Hypothalamus (tissue), 51 donors: ENCODE measurements around the gene RRN3.
"Not testable (repeated sequence)": the region's sequence is repeated elsewhere in the genome, so short reads cannot be mapped to it uniquely, and the experiment has no call there.

Experiments used
- DNase-seq, 51 donors: peaks; one replicate each; lab custom pipeline; 2025; lab: John Stamatoyannopoulos, UW

The RRN3 gene

DNA sequence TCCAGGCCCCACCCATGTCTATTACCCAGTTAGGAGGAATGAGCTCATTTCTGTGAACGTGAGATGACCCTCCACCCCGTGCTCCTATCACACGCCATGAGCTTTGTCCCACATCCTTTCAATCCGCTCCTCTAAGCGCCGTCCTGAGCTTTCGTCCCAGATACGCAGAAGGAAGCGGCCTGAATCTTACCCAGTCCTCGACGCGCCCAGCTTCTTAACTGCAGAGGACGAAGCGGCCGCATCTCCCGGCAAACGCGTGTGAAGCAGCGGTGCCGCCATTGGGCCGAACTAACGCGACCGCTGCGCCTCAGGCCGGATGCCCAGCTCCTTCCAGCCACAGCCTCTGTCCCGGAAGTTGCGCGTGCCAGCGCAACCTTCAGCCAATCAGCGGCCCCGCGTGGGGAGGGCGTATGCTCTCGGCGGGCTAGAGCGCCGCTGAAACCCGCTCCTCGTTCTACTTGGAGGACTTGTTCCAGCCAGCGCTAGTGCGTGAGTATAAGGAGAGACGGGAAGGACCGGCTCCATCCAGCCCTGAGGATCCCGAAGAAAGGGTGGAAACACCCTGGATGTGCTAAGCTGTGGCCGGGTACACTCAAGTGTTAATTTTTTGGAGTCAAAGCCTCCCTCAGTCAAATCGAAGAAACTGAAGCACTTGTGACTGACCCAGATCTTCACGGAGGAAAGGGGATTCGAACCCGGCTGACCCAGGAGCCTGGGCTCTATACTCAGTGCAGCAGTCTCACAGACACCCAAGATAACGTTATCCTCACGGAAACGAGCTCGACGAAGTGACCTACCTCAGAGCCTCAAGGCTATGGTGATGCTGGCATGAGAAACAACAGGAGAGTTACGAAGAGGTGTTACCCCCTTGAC is at the start of gene RRN3:
Gene RRN3, minus strand, starts transcription at position 318 of the 873 bp plus-strand sequence. Its CDS starts 39 bp downstream, at position 279.
- DNase-seq = peak; percentile 38 to 95 (median 85)

DNA sequence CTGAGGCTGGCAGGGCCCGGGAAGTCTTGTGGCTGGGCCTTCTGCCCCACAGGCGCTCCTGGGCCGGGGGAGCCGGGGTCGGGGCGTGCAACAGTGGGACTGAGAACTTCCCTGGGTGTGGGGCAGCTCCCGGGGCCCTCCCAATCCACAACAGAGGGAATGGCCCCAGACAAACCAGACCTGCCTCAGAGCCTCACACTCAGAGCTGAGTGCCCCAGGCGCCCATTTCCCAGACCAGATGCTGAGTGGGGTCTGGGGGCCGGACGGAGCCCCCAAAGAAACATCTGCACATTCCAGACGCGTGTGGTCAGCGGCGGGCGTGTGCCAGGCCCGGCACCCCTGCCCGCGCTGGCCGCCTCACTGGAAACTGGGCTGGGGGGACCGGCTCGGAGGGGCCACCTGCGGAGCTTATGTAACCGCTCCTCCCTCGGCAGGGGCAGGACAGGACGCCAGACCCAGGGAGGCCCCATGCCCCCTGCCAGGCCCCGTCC is 49.6 kb upstream of the RRN3 start:
- DNase-seq = not testable (repeated sequence)

GRCh38 chr16:15142891-15143600 is 49.0 kb upstream of the RRN3 start:
- DNase-seq = not testable (repeated sequence)

DNA sequence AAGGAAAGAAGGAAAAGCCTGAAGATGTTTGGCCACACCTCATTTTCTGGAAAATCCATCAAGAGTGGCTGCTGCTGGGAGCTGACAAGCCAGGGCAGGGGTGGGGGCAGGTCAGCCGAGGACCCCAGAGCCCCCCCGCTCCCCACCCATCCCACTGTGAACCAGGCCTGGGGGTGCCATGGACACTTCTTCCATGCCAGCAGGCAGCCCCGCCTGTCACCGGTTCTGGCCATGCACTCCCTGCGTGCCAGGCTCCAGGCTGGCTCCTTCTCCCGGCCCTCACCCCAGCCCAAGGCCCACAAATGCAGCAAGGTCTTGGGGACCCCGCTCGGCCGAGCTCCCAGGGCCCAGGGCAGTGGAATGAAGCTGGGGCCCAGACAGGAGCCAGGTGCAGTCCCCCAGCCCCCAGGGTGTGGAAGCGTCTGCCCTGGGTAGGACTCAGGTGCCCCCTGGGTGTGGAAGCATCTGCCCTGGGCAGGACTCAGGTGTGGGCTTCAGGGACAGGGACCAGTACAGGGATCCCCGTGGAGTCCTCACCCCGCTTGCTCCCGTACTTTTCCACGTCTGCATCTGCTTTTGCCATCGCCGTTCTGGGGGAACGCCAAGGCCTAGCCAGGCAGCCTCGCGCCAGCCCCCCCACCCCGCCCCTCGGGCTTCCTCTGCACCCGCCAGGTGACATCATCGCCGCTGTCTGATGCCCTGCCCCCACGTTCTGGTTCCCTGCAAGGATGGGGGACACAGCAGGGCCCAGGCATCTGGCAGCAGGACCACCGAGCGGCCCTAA is 48.2 kb upstream of the RRN3 start:
- DNase-seq = peak in 1 of 51 donors; percentile 27

- no peak for DNase-seq
Measured at GRCh38 chr16:15141586-15141985, 47.5 kb upstream of the RRN3 start.

DNA sequence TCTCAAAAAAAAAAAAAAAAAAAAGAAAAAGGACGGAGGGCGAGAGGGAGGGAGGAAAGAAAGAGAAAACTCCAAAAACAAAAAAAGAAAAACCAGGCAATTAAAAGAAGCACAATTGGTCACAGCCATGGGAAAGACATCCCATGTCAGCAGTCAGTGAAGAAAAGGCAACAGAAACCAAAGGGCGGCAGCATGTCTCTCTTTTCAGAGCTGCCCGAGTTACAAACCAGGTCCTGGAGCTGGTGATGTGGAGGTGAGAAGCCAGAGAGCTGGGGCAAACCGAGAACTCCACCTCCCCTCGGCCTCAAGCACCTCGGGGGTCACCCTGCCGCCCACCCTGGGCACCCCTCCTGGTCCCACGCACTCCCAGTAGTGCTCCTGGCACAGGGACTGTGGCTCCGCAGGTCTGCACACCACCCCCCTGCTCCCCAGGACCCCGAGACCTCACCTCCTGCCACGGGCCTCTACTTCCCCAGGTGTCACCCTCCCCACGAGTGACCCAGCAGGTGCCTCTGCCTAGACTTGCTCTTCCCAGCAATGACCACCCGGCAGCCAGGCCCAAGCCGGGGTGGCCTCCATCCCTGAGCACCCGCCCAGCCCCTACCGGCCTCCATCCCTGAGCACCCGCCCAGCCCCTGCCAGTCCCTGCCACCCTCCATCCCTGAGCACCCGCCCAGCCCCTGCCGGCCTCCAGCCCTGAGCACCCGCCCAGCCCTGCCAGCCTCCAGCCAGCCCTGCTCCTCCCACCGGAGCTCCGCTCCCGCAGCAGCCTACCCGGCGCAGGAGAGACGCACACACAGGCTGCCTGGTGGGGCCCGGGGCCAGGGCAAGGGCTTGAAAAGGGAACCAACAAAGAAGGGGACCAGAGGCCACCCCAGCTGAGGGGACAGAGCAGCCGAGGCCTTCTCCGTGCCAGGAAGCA is 46.6 kb upstream of the RRN3 start:
- peak in 25 of 51 donors; percentile 6 to 67 (median 38) for DNase-seq

DNA sequence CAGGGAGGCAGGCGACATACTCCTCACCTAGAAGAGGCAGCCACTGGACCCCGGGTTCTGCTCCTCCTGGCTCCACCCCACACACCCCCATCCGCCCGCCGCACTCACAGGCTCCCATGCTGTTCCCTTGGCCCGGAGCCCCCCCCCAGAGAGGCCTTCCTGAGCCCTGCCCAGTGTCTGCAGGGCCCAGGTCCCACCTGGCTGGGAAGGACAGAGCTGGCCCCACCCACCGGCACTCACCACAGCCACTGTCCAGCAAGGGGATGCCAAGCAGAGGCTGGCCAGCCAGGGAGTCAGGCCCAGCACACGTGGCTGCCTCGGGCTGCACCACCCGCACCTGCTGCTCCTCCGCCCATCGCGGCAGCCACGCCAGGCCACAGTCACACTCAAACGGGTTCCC is 43.4 kb upstream of the RRN3 start:
- DNase-seq = not testable (repeated sequence)

DNA sequence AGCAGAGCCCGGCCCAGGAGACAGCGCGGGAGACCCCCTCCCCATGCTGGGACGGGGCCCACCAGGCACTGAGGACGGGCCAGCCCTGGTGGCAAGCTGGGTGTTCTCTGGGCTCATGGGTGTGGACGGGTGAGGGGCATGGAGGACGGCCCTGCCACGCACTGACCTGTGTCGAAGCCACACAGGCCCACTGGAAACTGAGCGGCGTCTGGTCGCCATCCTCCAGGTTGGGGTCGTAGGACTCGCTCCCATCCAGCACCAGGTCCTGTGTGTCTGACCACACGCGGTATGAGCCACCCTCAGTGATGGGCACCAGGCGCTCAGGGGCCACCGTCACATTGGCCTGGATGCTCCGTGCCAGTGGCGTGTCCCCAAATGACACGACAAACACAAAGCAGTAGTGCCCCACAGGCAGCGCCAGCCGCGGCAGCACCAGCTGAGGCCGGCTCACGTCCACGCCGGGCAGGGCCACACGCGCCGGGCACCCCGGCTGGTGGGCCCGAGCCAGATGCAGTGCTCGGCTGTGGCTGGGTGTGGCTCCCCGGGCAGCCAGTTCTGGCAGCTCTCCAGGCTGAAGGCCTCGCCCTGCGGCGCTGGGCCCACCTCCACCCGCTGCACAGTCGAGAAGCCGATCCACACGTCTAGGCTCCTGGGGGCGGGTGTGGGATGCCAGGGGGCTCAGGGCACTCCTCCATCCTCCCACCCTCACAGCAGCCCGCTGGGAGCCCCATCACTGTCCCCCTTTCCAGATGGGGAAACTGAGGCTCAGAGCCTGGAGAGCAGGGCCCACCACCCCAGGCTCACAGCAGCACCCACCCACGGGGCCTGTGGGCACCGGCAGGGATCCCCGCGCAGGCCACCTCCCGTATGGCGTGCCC is 41.6 kb upstream of the RRN3 start:
- not testable (repeated sequence) for DNase-seq

GRCh38 chr16:15134752-15135482 is 40.8 kb upstream of the RRN3 start:
- DNase-seq = not testable (repeated sequence)

DNA sequence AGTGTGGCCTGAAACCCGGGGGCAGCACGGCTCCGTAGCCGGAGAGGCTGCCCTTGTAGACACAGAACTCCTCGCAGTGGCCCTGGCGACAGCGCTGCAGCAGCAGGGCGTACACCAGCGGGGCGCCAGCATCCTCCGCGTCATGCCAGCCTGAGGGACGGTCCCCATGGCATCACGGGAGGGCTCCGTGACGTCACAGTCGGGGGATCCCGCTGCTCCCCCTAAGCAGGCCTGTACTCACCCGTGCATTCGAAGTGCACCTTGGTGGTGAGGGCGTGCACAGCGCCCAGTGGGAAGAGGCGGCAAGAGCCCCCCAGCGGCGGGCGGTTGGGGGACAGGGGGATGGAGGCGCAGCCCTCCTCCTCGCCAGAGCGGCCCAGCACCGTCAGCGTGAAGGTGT is 39.5 kb upstream of the RRN3 start:
- DNase-seq = not testable (repeated sequence)

DNA sequence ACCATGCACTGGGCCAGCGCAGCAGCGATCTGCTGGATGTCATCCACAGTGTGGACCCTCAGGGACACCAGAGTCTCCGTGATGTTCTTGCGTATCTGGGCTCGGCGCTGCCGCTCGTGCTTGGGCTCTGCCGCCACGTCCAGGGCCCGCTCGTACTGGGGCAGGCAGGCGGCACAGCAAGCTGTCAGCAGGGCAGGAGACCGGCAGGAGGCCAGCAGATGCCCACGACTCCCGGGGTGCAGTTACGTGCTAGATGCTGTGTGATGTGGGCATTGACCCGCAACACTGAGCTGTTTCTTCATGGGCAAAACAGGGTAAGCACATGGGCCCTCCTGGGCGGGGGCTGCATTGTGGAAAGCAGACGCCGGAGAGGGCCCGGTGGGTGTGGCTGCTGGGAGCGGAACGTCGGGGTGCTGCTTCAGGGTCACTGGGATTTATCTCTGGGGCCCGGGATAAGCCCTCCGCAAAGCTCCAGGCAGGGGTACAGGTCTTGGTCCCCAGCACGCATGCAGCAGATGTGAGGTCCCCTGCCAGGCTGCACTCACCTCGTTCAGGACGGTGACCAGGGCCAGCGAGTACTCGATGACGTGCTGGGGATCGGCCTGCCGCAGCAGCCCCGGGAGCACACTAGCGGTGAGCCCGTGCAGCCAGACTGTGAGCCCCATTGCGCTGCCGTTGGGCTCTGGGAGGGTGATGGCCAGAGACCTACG is 38.8 kb upstream of the RRN3 start:
- not testable (repeated sequence) for DNase-seq

DNA sequence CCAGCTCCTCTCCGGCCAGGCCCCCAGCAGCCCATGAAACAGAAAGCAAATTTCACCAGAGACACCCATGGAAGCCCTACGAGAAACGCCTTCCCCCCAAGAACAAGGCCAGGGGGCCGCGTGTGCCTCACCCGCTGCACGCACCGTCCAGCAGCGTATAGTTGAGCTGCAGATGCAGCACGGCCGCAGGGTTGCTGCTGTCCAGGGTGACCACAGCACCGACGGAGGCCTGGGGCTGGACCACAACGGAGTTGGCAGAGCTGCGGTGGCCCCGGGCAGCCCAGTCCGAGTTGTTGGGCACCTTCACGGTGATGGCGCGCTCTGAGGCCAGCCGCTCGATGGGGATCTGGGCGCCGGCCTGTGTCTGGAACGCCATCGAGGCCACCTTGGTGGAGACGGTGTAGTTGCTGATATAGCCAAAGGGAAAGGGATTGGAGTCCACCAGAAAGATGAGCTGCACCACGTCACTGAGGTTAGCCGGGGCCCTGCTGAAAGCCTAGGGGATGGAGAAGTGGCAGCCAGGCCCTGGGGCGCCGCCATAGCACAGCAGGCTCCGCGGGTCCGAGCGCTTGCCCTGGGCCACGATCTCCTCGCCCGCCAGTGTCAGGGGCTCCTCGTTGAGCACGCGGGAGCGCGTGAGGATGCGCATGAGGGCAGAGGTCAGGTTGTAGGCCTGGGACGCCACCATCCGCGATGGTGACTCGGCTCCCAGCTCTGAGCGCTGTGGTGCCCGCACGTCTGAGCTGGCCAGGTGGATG is 37.0 kb upstream of the RRN3 start:
- not testable (repeated sequence) for DNase-seq

- DNase-seq = not testable (repeated sequence)
Measured at GRCh38 chr16:15130256-15130932, 36.3 kb upstream of the RRN3 start.

DNA sequence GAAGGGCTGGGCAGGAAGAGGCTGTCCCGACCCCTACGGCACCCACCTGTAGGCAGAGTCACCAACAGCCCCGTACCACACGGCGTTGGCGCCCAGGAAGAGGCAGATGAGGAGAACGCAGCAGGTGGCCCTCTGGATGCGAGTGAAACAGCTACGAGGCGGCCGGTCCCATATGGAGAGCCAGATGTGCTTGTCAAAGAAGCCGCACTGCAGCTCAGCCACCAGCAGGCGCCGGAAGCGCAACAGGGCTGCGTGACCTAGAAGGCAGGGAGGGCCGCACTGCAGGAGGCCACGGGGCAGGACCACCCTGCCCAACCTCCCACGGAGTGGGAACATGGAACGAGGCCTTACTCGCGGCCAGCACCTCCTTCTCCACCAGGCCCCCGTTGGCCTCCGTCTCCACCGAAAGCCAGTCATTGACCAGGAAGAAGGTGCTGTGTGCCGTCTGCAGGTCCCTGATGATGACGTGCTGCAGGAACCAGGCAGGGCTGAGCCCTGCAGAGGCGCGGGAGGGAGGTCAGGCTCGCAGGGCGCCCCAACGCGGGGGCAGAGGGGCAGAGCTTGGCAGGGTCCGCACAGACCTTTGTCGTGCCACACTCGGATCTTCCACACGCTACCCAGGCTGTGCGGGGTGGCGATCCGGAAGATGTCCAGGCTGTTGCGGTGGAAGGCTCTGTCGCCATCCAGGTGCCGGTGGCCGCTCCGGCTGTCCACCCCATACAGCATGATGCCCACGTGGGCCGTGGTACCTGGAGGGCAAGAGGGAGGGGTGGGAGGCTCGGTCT is 33.8 kb upstream of the RRN3 start:
- not testable (repeated sequence) for DNase-seq

DNA sequence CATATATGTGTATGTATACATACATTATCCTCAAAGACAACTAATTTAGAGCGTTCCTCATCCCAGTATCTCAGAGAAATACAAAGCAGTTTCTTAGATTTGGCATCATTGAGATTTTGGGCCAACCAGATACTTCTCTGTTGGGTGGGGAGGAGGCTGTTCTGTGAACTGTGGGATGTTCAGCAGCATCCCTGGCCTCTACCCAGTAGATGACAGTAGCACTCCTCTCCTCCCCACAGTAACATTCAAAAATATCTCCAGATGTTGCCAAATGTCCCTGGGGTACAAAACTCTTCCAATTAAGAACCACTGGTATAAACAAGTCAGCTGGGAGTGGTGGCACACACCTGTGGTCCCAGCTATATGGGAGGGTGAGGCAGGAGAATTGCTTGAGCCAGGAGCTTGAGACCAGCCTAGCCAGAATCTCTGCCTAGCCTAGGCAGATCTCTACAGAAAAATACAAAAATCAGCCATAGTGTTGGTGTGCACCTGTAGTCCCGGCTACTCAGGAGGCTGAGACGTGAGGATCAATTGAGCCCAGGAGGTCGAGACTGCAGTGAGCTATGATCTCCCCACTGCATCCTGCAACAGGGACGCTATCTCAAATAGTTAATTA is 6.4 kb upstream of the RRN3 start:
- not testable (repeated sequence) for DNase-seq
